GM13976 (cell line): ENCODE data around the gene MCTP1.

ENCODE experiments used
- DNase-seq: peaks from one replicate; pipeline ENCODE4 v3.0.0; 2012; ENCODE audit warnings: low spot score
- in situ Hi-C: fragments of 300-500 bp; cut with MboI; formaldehyde crosslinking; loops from one replicate; pipeline ENCODE4 v1.12.0; 2022; ENCODE audit warnings: low sequenced_read_pairs, mixed read lengths, inconsistent platforms; ENCODE audit not compliant: unreplicated experiment
- TF ChIP-seq, protein P1 (sequence below): IDR thresholded peaks from 2 replicates; pipeline ENCODE4 v1.5.1; 2012; ENCODE audit warnings: borderline replicate concordance, mild to moderate bottlenecking; ENCODE audit not compliant: insufficient read depth; ENCODE audit errors: extremely low read depth, missing control alignments, control extremely low read depth

The MCTP1 gene

DNA sequence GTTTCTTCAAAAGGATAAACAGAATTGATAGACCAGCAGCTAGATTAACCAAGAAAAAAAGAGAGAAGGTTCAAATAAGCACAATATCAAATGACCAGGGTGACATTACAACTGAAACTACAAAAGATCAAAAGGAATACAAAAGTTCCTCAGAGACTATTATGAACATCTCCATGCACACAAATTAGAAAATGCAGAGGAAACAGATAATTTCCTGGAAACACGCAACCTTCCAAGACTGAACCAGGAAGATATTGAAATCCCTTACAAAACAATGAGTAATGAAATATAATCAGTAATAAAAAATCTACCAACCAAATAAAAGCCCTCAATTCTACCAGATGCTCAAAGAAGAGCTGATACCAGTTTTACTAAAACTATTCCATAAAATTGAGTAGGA, 252.1 kb downstream of the MCTP1 start:
- in situ Hi-C loops = no loop called here
- TF ChIP-seq, protein P1, sequence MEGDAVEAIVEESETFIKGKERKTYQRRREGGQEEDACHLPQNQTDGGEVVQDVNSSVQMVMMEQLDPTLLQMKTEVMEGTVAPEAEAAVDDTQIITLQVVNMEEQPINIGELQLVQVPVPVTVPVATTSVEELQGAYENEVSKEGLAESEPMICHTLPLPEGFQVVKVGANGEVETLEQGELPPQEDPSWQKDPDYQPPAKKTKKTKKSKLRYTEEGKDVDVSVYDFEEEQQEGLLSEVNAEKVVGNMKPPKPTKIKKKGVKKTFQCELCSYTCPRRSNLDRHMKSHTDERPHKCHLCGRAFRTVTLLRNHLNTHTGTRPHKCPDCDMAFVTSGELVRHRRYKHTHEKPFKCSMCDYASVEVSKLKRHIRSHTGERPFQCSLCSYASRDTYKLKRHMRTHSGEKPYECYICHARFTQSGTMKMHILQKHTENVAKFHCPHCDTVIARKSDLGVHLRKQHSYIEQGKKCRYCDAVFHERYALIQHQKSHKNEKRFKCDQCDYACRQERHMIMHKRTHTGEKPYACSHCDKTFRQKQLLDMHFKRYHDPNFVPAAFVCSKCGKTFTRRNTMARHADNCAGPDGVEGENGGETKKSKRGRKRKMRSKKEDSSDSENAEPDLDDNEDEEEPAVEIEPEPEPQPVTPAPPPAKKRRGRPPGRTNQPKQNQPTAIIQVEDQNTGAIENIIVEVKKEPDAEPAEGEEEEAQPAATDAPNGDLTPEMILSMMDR = no peak
- DNase-seq = no peak

DNA sequence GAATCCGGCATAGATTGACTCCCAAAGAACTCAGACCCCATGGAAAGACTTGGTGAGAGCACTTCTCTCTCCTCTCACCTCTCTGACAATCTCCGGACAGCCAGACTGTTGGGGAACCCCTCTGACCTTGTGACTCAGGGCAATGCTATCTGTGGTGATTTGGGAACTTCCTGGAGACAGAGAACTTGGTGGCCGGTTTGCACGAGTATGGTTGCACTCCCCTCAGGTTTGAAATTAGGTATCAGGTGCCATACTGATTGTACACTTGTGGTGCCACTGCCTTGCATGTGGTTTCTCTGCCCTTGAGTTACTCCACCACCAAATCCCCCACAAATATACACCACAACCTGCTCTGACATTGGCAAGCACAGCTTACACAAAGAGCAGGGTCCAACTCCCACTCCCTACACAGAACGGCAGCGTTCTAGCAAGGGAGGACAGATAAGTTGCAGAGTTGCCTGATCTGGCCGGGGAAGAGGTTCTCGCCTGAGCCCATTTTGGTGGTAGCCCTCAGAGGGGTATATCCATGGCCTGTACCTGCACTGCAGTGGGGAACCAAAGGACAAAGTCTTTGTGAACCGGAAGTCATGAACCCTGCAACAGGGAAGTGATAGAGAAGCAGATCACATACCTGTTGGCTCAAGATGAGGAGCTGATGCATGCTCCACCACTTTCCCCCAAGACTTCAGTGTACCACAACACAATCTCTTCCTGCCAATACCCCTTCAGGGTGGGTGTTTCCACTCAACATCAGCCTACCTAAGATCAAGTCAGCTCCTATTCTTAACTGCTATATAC, 255.1 kb downstream of the MCTP1 start:
- DNase-seq = no peak
- in situ Hi-C loops = no loop called here

DNA sequence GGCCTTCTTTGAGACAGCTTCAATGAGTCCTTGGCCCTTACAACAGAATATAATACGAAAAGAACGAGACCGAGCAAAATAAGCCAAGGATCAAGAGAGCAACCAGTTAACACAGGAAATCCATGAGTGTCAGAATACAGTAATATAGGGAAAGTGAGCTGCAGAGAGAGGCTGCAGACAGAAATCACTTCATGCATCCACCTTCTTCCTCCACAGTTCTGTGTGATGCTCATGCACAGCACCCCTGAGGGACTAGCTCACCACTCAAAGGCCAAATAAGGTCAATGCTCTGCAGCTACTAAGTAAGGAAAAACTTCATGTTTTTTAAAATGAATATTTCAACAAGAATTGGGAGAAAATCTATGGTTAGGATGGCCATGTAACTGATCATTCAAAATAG, 257.1 kb downstream of the MCTP1 start:
- DNase-seq = no peak
- in situ Hi-C loops = no loop called here
- TF ChIP-seq, protein P1 = no peak

More for the DNA sequence above, 255.1 kb downstream of the MCTP1 start:
- TF ChIP-seq, protein P1 = no peak

DNA sequence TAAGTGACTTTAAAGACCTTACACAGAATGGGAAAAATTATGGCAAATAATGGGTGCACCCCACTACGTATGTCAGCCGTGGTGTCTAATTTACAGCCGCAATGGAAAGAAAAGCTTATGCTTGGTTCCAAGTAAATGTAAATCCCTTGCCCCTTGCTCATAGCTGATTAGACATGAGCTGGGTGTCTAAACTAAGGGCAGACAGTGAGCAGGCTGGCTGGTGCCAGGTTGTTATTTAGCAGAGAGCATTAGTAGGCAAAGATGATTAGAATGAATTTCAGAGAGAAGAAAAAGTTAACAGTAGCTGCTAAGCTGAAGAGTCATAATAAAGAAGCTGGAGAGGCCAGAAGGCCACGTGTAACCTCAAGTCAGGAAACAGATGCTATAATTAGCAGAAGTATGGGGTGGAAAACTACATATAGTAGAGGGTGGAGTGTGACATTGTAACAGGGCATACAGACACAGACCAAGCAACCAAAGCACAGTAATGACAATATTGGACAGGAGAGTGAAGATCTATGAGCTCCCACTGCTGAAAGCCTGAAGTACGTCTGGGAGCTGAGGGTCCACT, 257.7 kb downstream of the MCTP1 start:
- in situ Hi-C loops = no loop called here
- TF ChIP-seq, protein P1 = no peak
- DNase-seq = no peak

DNA sequence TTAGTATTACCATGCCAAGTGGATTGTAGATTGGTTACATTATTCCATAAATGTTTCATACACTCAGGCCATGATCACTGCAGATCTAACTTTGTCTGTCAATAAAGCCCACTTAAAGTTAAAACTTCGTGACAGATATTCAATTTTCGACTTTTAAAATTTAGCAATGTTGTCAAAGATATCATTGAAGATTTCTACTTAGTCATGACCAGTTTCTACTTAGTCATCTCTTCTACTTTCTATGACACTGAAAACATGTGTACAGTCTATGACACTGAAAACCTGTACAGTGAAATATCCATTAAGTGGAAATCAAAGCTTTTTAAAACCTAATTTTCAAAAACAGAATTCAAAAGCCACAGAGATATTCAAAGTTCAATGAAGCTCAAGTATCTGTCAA, 258.2 kb downstream of the MCTP1 start:
- no peak for DNase-seq
- in situ Hi-C loops = no loop called here
- TF ChIP-seq, protein P1 = no peak

DNA sequence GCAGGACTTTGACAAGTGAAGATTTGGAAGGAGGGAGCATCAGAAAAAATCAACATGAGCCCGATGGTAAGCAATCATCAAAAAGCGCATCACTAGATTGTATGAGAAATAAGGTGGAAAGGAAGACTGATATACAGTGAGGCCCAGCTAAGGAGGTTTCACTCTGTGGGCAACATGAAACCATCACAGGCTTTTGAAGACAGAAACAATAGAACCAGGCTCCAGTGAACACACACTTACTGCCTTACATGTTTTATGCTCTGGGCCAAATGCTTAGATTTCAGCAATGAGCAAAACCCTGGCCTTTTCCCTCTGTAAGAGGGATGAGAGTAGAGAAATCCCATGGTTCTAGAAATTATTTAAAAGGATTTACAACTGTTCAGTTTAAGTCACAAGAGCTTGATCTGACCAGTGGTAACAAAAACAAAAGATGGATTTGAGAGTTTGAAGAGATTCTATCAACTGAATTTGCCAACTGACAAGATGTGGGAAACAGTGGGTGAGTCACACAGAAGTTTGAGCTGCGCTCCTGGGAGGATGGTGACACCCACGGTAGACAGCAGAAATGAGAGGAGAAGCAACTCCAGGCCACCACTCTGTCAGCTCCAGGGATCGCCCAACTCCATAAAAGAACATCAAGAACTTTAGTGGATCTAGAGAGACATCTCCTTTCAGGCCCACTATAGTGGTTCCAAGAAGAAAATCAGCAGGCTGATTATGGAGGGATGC, 261.8 kb downstream of the MCTP1 start:
- DNase-seq = no peak
- in situ Hi-C loops = no loop called here
- TF ChIP-seq, protein P1 = no peak
